Lower leg skin (tissue), 4 donors: ENCODE results near the gene ARHGAP8. TPM values are rescaled to one million over a fixed set of nuclear protein-coding genes. Genes with fewer than 3 reads are reported as not detected.

ENCODE experiments used
- DNase-seq, 2 donors: peaks; one replicate each; pipeline ENCODE4 v3.0.0-alpha.2; 2019; ENCODE audit warnings: low spot score in 2 of 2
- H3K4me3 ChIP-seq: fragments of 200-600 bp; sonication (generic); 2 replicates; pipeline ENCODE4 v1.5.1; 2017; ENCODE audit warnings: mild to moderate bottlenecking, low read depth; ENCODE audit not compliant: poor library complexity, severe bottlenecking
- CTCF ChIP-seq, 3 donors: fragments of 450-650 bp; IDR thresholded peaks; one replicate each; pipeline ENCODE4 v1.5.1; 2016; ENCODE audit warnings: antibody characterized with exemption in 3 of 3, mild to moderate bottlenecking in 3 of 3, moderate library complexity in 2 of 3
- POLR2A ChIP-seq, 2 donors: fragments of 450-650 bp; IDR thresholded peaks; one replicate each; pipeline ENCODE4 v1.6.1; 2016 to 2017; ENCODE audit warnings: antibody characterized with exemption in 2 of 2, mild to moderate bottlenecking in 1 of 2, moderate library complexity in 1 of 2
- WGBS, 2 donors: methylation state at CpG; one replicate each; pipeline ENCODE4 v1.1.5; 2018; 5-methylcytosine and 5-hydroxymethylcytosine counted together
- intact Hi-C: fragments of 100-400 bp; cut with DNase I; formaldehyde crosslinking; loops from one replicate; pipeline ENCODE4 v1.15.0; 2023; ENCODE audit warnings: low total_unique reads
- total RNA-seq, 4 donors: library from RNA; depleted of rRNA; stranded (reverse); fragments of >200 nt; gene quantifications; one replicate each; pipeline ENCODE4 v1.1.0, GENCODE V29; 2016

Gene ARHGAP8
- total RNA-seq, 4 donors from 2014 or later: 2.9 to 3.4 (median 3.2) TPM

GRCh38 chr22:44727148-44727547 is 25.2 kb upstream of the ARHGAP8 start:
- TF ChIP-seq CTCF (IDR thresholded peaks at IDR 0.05) (no peak), POLR2A (IDR thresholded peaks at IDR 0.05) (no peak)
- no peak overlapping the region for H3K4me3 ChIP-seq
- intact Hi-C loops: no loop called here
- WGBS, 2 donors: 93 to 96% methylated on average over 13 to 16 of the region's 21 CpGs
- no peak for DNase-seq

DNA sequence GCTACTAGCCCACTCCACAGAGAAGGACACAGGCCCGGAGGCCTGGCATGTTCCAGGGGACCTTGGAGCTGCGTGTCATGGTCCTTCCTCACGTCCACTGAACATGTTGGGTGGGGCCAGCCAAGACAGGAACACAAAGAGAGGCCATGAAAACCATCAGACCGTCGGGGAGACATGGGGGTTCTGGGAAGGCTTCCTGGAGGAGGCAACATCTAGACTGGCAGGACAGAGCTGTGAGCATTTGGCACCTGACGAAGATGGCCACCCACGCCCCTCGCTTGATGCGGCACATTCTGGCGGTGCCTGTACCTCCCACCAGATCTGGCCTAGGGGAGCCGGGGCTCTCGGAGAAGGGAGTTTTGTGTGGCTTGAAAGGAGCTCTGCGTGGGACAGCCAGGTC is 24.7 kb upstream of the ARHGAP8 start:
- H3K4me3 ChIP-seq: no peak overlapping the region
- intact Hi-C loops: no loop called here
- TF ChIP-seq CTCF (IDR thresholded peaks at IDR 0.05): no peak
- TF ChIP-seq POLR2A (IDR thresholded peaks at IDR 0.05): no peak
- no peak for DNase-seq
- WGBS, 2 donors: 89 to 93% methylated on average over 11 to 13 of the region's 13 CpGs

GRCh38 chr22:44728761-44729324 is 23.5 kb upstream of the ARHGAP8 start:
- DNase-seq: no peak
- intact Hi-C loops: no loop called here
- 74 to 76% methylated on average over 21 of the region's 21 CpGs for WGBS, 2 donors
- no peak overlapping the region for H3K4me3 ChIP-seq
- no peak for TF ChIP-seq POLR2A (IDR thresholded peaks at IDR 0.05)
- no peak for TF ChIP-seq CTCF (IDR thresholded peaks at IDR 0.05)

- intact Hi-C loops: no loop called here
- no peak for DNase-seq
- no peak for TF ChIP-seq POLR2A (IDR thresholded peaks at IDR 0.05)
- TF ChIP-seq CTCF (IDR thresholded peaks at IDR 0.05): no peak
- no peak overlapping the region for H3K4me3 ChIP-seq
- 59 to 75% methylated on average over 25 to 38 of the region's 39 CpGs for WGBS, 2 donors
Observed at GRCh38 chr22:44729391-44730021, 22.9 kb upstream of the ARHGAP8 start.

GRCh38 chr22:44730022-44730393 is 22.4 kb upstream of the ARHGAP8 start:
- no peak overlapping the region for H3K4me3 ChIP-seq
- intact Hi-C loops: no loop called here
- WGBS, 2 donors: 65 to 68% methylated on average over 13 to 14 of the region's 14 CpGs
- TF ChIP-seq POLR2A (IDR thresholded peaks at IDR 0.05) (no peak), CTCF (IDR thresholded peaks at IDR 0.05) (no peak)
- no peak for DNase-seq
